Measurements from ENCODE around the gene TMEM184C.

TMEM184C gene

GRCh38 chr4:147586032-147586431 is 31.2 kb upstream of the TMEM184C start:
- no peak overlapping the region for H3K27ac ChIP-seq (ENCODE audit: low read depth, low read length)
- no peak overlapping the region for H3K9ac ChIP-seq (ENCODE audit: low read depth, low read length)
- 86% methylated on average over 3 of the region's 3 CpGs for WGBS
- no peak overlapping the region for H3K4me3 ChIP-seq (ENCODE audit: low read length)
- H3K9me3 ChIP-seq (ENCODE audit: insufficient read depth, low read depth, low read length) = 0 out of 2 replicates have a peak, but pooled peaks cover 5% of the 10 kb centered on the region
- peaks cover 20% of the 10 kb centered on the region for H3K4me1 ChIP-seq (ENCODE audit: insufficient read depth, low read length)
- no peaks in the 10 kb centered on the region for H3K36me3 ChIP-seq (ENCODE audit: insufficient read depth, low read length)
- H3K27me3 ChIP-seq (ENCODE audit: insufficient read depth, low read length) = no peaks in the 10 kb centered on the region

- Histone ChIP-seq H3K4me3 (ENCODE audit: low read length) (no peak overlapping the region), H3K27ac (ENCODE audit: low read depth, low read length) (no peak overlapping the region), H3K9me3 (ENCODE audit: insufficient read depth, low read depth, low read length) (0 out of 2 replicates have a peak, but pooled peaks cover 5% of the 10 kb centered on the region), H3K9ac (ENCODE audit: low read depth, low read length) (no peak overlapping the region), H3K27me3 (ENCODE audit: insufficient read depth, low read length) (no peaks in the 10 kb centered on the region), H3K36me3 (ENCODE audit: insufficient read depth, low read length) (no peaks in the 10 kb centered on the region), H3K4me1 (ENCODE audit: insufficient read depth, low read length) (peaks cover 20% of the 10 kb centered on the region)
- 96% methylated on average over 4 of the region's 4 CpGs for WGBS
Observed at GRCh38 chr4:147586637-147587036, 30.6 kb upstream of the TMEM184C start.

- no peak overlapping the region for H3K9ac ChIP-seq (ENCODE audit: low read depth, low read length)
- peaks cover 20% of the 10 kb centered on the region for H3K4me1 ChIP-seq (ENCODE audit: insufficient read depth, low read length)
- no peak overlapping the region for H3K27ac ChIP-seq (ENCODE audit: low read depth, low read length)
- 0 out of 2 replicates have a peak, but pooled peaks cover 5% of the 10 kb centered on the region for H3K9me3 ChIP-seq (ENCODE audit: insufficient read depth, low read depth, low read length)
- H3K4me3 ChIP-seq (ENCODE audit: low read length) = no peak overlapping the region
- 92% methylated on average over 3 of the region's 3 CpGs for WGBS
- H3K27me3 ChIP-seq (ENCODE audit: insufficient read depth, low read length) = no peaks in the 10 kb centered on the region
- no peaks in the 10 kb centered on the region for H3K36me3 ChIP-seq (ENCODE audit: insufficient read depth, low read length)
Observed at GRCh38 chr4:147587041-147587440, 30.2 kb upstream of the TMEM184C start.

- Histone ChIP-seq H3K4me3 (ENCODE audit: low read length) (no peak overlapping the region), H3K9me3 (ENCODE audit: insufficient read depth, low read depth, low read length) (0 out of 2 replicates have a peak, but pooled peaks cover 5% of the 10 kb centered on the region), H3K36me3 (ENCODE audit: insufficient read depth, low read length) (no peaks in the 10 kb centered on the region), H3K9ac (ENCODE audit: low read depth, low read length) (no peak overlapping the region), H3K4me1 (ENCODE audit: insufficient read depth, low read length) (peaks cover 20% of the 10 kb centered on the region), H3K27me3 (ENCODE audit: insufficient read depth, low read length) (no peaks in the 10 kb centered on the region), H3K27ac (ENCODE audit: low read depth, low read length) (no peak overlapping the region)
- 75% methylated on average over 1 of the region's 1 CpG for WGBS
Observed at GRCh38 chr4:147589586-147589985, 27.6 kb upstream of the TMEM184C start.

GRCh38 chr4:147590249-147590920 is 26.8 kb upstream of the TMEM184C start:
- Histone ChIP-seq H3K36me3 (ENCODE audit: insufficient read depth, low read length) (no peaks in the 10 kb centered on the region), H3K4me1 (ENCODE audit: insufficient read depth, low read length) (peaks cover 20% of the 10 kb centered on the region), H3K27ac (ENCODE audit: low read depth, low read length) (no peak overlapping the region), H3K27me3 (ENCODE audit: insufficient read depth, low read length) (no peaks in the 10 kb centered on the region), H3K9me3 (ENCODE audit: insufficient read depth, low read depth, low read length) (0 out of 2 replicates have a peak, but pooled peaks cover 4% of the 10 kb centered on the region), H3K4me3 (ENCODE audit: low read length) (no peak overlapping the region), H3K9ac (ENCODE audit: low read depth, low read length) (no peak overlapping the region)
- 64% methylated on average over 10 of the region's 12 CpGs for WGBS

- H3K27ac ChIP-seq (ENCODE audit: low read depth, low read length) = no peak overlapping the region
- no peaks in the 10 kb centered on the region for H3K9me3 ChIP-seq (ENCODE audit: insufficient read depth, low read depth, low read length)
- no peak overlapping the region for H3K9ac ChIP-seq (ENCODE audit: low read depth, low read length)
- no peaks in the 10 kb centered on the region for H3K36me3 ChIP-seq (ENCODE audit: insufficient read depth, low read length)
- peaks cover 20% of the 10 kb centered on the region for H3K4me1 ChIP-seq (ENCODE audit: insufficient read depth, low read length)
- no peaks in the 10 kb centered on the region for H3K27me3 ChIP-seq (ENCODE audit: insufficient read depth, low read length)
- H3K4me3 ChIP-seq (ENCODE audit: low read length) = no peak overlapping the region
Observed at GRCh38 chr4:147591106-147591505, 26.1 kb upstream of the TMEM184C start.

- H3K36me3 ChIP-seq (ENCODE audit: insufficient read depth, low read length) = no peaks in the 10 kb centered on the region
- H3K27ac ChIP-seq (ENCODE audit: low read depth, low read length) = no peak overlapping the region
- H3K9me3 ChIP-seq (ENCODE audit: insufficient read depth, low read depth, low read length) = no peaks in the 10 kb centered on the region
- no peak overlapping the region for H3K9ac ChIP-seq (ENCODE audit: low read depth, low read length)
- H3K4me3 ChIP-seq (ENCODE audit: low read length) = no peak overlapping the region
- WGBS = 85% methylated on average over 5 of the region's 5 CpGs
- H3K4me1 ChIP-seq (ENCODE audit: insufficient read depth, low read length) = peaks cover 10% of the 10 kb centered on the region
- H3K27me3 ChIP-seq (ENCODE audit: insufficient read depth, low read length) = no peaks in the 10 kb centered on the region
Observed at GRCh38 chr4:147594107-147594506, 23.1 kb upstream of the TMEM184C start.

- Histone ChIP-seq H3K4me1 (ENCODE audit: insufficient read depth, low read length) (peaks cover 6% of the 10 kb centered on the region; the same call in 1 of the 2 replicates), H3K27ac (ENCODE audit: low read depth, low read length) (no peak overlapping the region), H3K27me3 (ENCODE audit: insufficient read depth, low read length) (no peaks in the 10 kb centered on the region), H3K9me3 (ENCODE audit: insufficient read depth, low read depth, low read length) (no peaks in the 10 kb centered on the region), H3K9ac (ENCODE audit: low read depth, low read length) (no peak overlapping the region), H3K36me3 (ENCODE audit: insufficient read depth, low read length) (no peaks in the 10 kb centered on the region), H3K4me3 (ENCODE audit: low read length) (no peak overlapping the region)
- 90% methylated on average over 2 of the region's 2 CpGs for WGBS
Observed at GRCh38 chr4:147594578-147594977, 22.6 kb upstream of the TMEM184C start.

GRCh38 chr4:147596377-147596776 is 20.8 kb upstream of the TMEM184C start:
- WGBS = 91% methylated on average over 1 of the region's 1 CpG
- Histone ChIP-seq H3K27ac (ENCODE audit: low read depth, low read length) (no peak overlapping the region), H3K4me1 (ENCODE audit: insufficient read depth, low read length) (no peaks in the 10 kb centered on the region), H3K36me3 (ENCODE audit: insufficient read depth, low read length) (no peaks in the 10 kb centered on the region), H3K27me3 (ENCODE audit: insufficient read depth, low read length) (no peaks in the 10 kb centered on the region), H3K4me3 (ENCODE audit: low read length) (no peak overlapping the region), H3K9ac (ENCODE audit: low read depth, low read length) (no peak overlapping the region), H3K9me3 (ENCODE audit: insufficient read depth, low read depth, low read length) (no peaks in the 10 kb centered on the region)

- no peak overlapping the region for H3K9ac ChIP-seq (ENCODE audit: low read depth, low read length)
- no peaks in the 10 kb centered on the region for H3K9me3 ChIP-seq (ENCODE audit: insufficient read depth, low read depth, low read length)
- H3K27me3 ChIP-seq (ENCODE audit: insufficient read depth, low read length) = no peaks in the 10 kb centered on the region
- no peak overlapping the region for H3K27ac ChIP-seq (ENCODE audit: low read depth, low read length)
- no peaks in the 10 kb centered on the region for H3K36me3 ChIP-seq (ENCODE audit: insufficient read depth, low read length)
- no peak overlapping the region for H3K4me3 ChIP-seq (ENCODE audit: low read length)
- H3K4me1 ChIP-seq (ENCODE audit: insufficient read depth, low read length) = no peaks in the 10 kb centered on the region
- 79% methylated on average over 1 of the region's 1 CpG for WGBS
Observed at GRCh38 chr4:147596981-147597380, 20.2 kb upstream of the TMEM184C start.

GRCh38 chr4:147597561-147597960 is 19.6 kb upstream of the TMEM184C start:
- Histone ChIP-seq H3K9ac (ENCODE audit: low read depth, low read length) (no peak overlapping the region), H3K4me1 (ENCODE audit: insufficient read depth, low read length) (no peaks in the 10 kb centered on the region), H3K36me3 (ENCODE audit: insufficient read depth, low read length) (no peaks in the 10 kb centered on the region), H3K4me3 (ENCODE audit: low read length) (no peak overlapping the region), H3K27me3 (ENCODE audit: insufficient read depth, low read length) (no peaks in the 10 kb centered on the region), H3K27ac (ENCODE audit: low read depth, low read length) (no peak overlapping the region), H3K9me3 (ENCODE audit: insufficient read depth, low read depth, low read length) (no peaks in the 10 kb centered on the region)
- WGBS = 89% methylated on average over 1 of the region's 2 CpGs

- WGBS = 100% methylated on average over 1 of the region's 1 CpG
- H3K27ac ChIP-seq (ENCODE audit: low read depth, low read length) = no peak overlapping the region
Observed at GRCh38 chr4:147599206-147599605, 18.0 kb upstream of the TMEM184C start.

More at GRCh38 chr4:147599206-147599605, 18.0 kb upstream of the TMEM184C start:
- H3K4me3 ChIP-seq (ENCODE audit: low read length) = no peak overlapping the region
- no peak overlapping the region for H3K9ac ChIP-seq (ENCODE audit: low read depth, low read length)
- no peaks in the 10 kb centered on the region for H3K9me3 ChIP-seq (ENCODE audit: insufficient read depth, low read depth, low read length)
- H3K36me3 ChIP-seq (ENCODE audit: insufficient read depth, low read length) = no peaks in the 10 kb centered on the region
- H3K27me3 ChIP-seq (ENCODE audit: insufficient read depth, low read length) = no peaks in the 10 kb centered on the region
- no peaks in the 10 kb centered on the region for H3K4me1 ChIP-seq (ENCODE audit: insufficient read depth, low read length)
